ENCODE results near the gene SPON2.

Gene SPON2

GRCh38 chr4:1194010-1194900 lies 21.9 kb upstream of the SPON2 start:
- no peak for DNase-seq

GRCh38 chr4:1193206-1194009 lies 21.0 kb upstream of the SPON2 start:
- no peak for DNase-seq

GRCh38 chr4:1192493-1193205 lies 20.3 kb upstream of the SPON2 start:
- DNase-seq: no peak

- DNase-seq: no peak
Measured at GRCh38 chr4:1192091-1192492, 19.7 kb upstream of the SPON2 start.

- no peak for DNase-seq
Measured at GRCh38 chr4:1191621-1192020, 19.2 kb upstream of the SPON2 start.

- DNase-seq: no peak
Measured at GRCh38 chr4:1187182-1187581, 14.8 kb upstream of the SPON2 start.

GRCh38 chr4:1183985-1184773 lies 11.8 kb upstream of the SPON2 start:
- no peak for DNase-seq

- no peak for DNase-seq
Measured at GRCh38 chr4:1182313-1182712, 9.9 kb upstream of the SPON2 start.

- DNase-seq: no peak
Measured at GRCh38 chr4:1180663-1181062, 8.3 kb upstream of the SPON2 start.

GRCh38 chr4:1179976-1180375 lies 7.6 kb upstream of the SPON2 start:
- DNase-seq: no peak

GRCh38 chr4:1179089-1179441 lies 6.7 kb upstream of the SPON2 start:
- DNase-seq: no peak

GRCh38 chr4:1178300-1179088 lies 6.1 kb upstream of the SPON2 start:
- DNase-seq: no peak

GRCh38 chr4:1177274-1178141 lies 5.1 kb upstream of the SPON2 start:
- DNase-seq: no peak

GRCh38 chr4:1176398-1177273 lies 4.3 kb upstream of the SPON2 start:
- DNase-seq: peak; percentile 34

- no peak for DNase-seq
Measured at GRCh38 chr4:1175635-1176229, 3.3 kb upstream of the SPON2 start.

- DNase-seq: no peak
Measured at GRCh38 chr4:1174941-1175634, 2.7 kb upstream of the SPON2 start.

GRCh38 chr4:1172971-1173757 lies 781 bp upstream of the SPON2 start:
- no peak for DNase-seq

Data from activated gamma-delta T cell (primary cell).